Smooth muscle cell (in vitro differentiated cells): ENCODE results near the gene GAPVD1. TPM values are rescaled to one million over a fixed set of nuclear protein-coding genes. Genes with fewer than 3 reads are reported as not detected.

ENCODE experiments used
- DNase-seq: peaks from one replicate; lab custom pipeline; 2025; ENCODE audit not compliant: unreplicated experiment; lab: John Stamatoyannopoulos, UW
- H2AFZ ChIP-seq: fragments of 200-600 bp; sonication (generic); 2 replicates; pipeline ENCODE4 v1.6.0; 2016; ENCODE audit warnings: antibody characterized with exemption, low read depth, mild to moderate bottlenecking
- H3F3A ChIP-seq: fragments of 200-600 bp; sonication (generic); 2 replicates; pipeline ENCODE4 v1.6.0; 2017; ENCODE audit warnings: antibody characterized with exemption, low read depth
- H3K27ac ChIP-seq: fragments of 200-600 bp; sonication (generic); 2 replicates; pipeline ENCODE4 v1.5.1; 2016; ENCODE audit warnings: low read depth, mild to moderate bottlenecking
- H3K27me3 ChIP-seq: fragments of 200-600 bp; sonication (generic); 2 replicates; pipeline ENCODE4 v1.6.1; 2016; ENCODE audit warnings: low read depth, mild to moderate bottlenecking
- H3K36me3 ChIP-seq: fragments of 200-600 bp; sonication (generic); 2 replicates; pipeline ENCODE4 v1.5.1; 2016; ENCODE audit warnings: low read depth
- H3K4me1 ChIP-seq: fragments of 200-600 bp; sonication (generic); 2 replicates; pipeline ENCODE4 v1.5.1; 2016; ENCODE audit warnings: low read depth
- H3K4me2 ChIP-seq: fragments of 200-600 bp; sonication (generic); 2 replicates; pipeline ENCODE4 v1.6.0; 2016; ENCODE audit warnings: mild to moderate bottlenecking
- H3K4me3 ChIP-seq: fragments of 200-600 bp; sonication (generic); 2 replicates; pipeline ENCODE4 v1.5.1; 2016; ENCODE audit warnings: mild to moderate bottlenecking
- H3K79me2 ChIP-seq: fragments of 200-600 bp; sonication (generic); 2 replicates; pipeline ENCODE4 v1.6.0; 2016; ENCODE audit warnings: low read depth, mild to moderate bottlenecking
- H3K9ac ChIP-seq: fragments of 200-600 bp; sonication (generic); 2 replicates; pipeline ENCODE4 v1.6.0; 2016; ENCODE audit warnings: low read depth
- H3K9me3 ChIP-seq: fragments of 200-600 bp; sonication (generic); replicated peaks from 2 replicates; pipeline ENCODE4 v1.5.1; 2016; ENCODE audit warnings: low read depth
- H4K20me1 ChIP-seq: fragments of 200-600 bp; sonication (generic); 2 replicates; pipeline ENCODE4 v1.6.0; 2016; ENCODE audit warnings: low read depth
- WGBS: methylation state at CpG from one replicate; pipeline ENCODE4 v1.1.7; 2016; ENCODE audit warnings: low lambda C conversion rate; 5-methylcytosine and 5-hydroxymethylcytosine counted together
- polyA plus RNA-seq: library from polyadenylated mRNA; unstranded; fragments of >200 nt; fragmentation: Nextera tagmentation; extraction: Ambion mirVana; gene quantifications from 2 replicates; pipeline ENCODE4 v1.2.1, GENCODE V29; 2016
- total RNA-seq: library from RNA; depleted of rRNA; stranded (reverse); fragments of >200 nt; gene quantifications from 2 replicates; pipeline ENCODE4 v1.2.3, GENCODE V29; 2014
- TF ChIP-seq, protein P1 (sequence below): fragments of 200-600 bp; sonication (generic); IDR thresholded peaks from 2 replicates; pipeline ENCODE4 v1.5.1; 2017; ENCODE audit warnings: borderline replicate concordance, mild to moderate bottlenecking, antibody characterized with exemption; ENCODE audit not compliant: insufficient read depth, poor library complexity, severe bottlenecking

GAPVD1 gene
- total and polyA plus RNA-seq, 2 experiments from 2014 or later: 22.3 to 56.4 TPM

DNA sequence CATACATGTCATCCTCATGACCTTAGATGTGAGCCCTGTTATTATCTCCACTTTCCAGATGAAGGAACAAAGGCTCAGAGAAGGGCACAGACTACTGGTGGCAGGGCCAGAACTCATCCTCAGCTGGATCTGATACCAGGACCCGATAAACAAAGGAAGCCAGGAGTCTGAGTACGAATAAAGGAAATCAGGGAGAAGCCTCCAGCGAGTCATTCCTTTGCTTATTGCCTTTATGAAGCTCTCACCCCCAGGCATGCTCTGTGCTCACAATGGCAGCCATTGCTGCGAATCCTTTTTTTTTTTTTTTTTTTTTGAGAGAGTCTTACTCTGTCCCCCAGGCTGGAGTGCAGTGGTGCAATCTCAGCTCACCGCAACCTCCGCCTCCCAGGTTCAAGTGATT, 130.1 kb downstream of the GAPVD1 start:
- Histone ChIP-seq H3K4me3 (no peak overlapping the region), H3K79me2 (no peaks in the 10 kb centered on the region), H3K4me2 (no peak overlapping the region), H4K20me1 (no peaks in the 10 kb centered on the region), H3K27me3 (no peaks in the 10 kb centered on the region), H3K36me3 (no peaks in the 10 kb centered on the region), H2AFZ (no peak overlapping the region), H3K27ac (no peak overlapping the region), H3K4me1 (no peaks in the 10 kb centered on the region), H3K9me3 (no peaks in the 10 kb centered on the region), H3K9ac (no peak overlapping the region), H3F3A (no peaks in the 10 kb centered on the region)
- TF ChIP-seq, protein P1, sequence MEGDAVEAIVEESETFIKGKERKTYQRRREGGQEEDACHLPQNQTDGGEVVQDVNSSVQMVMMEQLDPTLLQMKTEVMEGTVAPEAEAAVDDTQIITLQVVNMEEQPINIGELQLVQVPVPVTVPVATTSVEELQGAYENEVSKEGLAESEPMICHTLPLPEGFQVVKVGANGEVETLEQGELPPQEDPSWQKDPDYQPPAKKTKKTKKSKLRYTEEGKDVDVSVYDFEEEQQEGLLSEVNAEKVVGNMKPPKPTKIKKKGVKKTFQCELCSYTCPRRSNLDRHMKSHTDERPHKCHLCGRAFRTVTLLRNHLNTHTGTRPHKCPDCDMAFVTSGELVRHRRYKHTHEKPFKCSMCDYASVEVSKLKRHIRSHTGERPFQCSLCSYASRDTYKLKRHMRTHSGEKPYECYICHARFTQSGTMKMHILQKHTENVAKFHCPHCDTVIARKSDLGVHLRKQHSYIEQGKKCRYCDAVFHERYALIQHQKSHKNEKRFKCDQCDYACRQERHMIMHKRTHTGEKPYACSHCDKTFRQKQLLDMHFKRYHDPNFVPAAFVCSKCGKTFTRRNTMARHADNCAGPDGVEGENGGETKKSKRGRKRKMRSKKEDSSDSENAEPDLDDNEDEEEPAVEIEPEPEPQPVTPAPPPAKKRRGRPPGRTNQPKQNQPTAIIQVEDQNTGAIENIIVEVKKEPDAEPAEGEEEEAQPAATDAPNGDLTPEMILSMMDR: no peak
- 83% methylated on average over 6 of the region's 6 CpGs for WGBS
- no peak for DNase-seq

DNA sequence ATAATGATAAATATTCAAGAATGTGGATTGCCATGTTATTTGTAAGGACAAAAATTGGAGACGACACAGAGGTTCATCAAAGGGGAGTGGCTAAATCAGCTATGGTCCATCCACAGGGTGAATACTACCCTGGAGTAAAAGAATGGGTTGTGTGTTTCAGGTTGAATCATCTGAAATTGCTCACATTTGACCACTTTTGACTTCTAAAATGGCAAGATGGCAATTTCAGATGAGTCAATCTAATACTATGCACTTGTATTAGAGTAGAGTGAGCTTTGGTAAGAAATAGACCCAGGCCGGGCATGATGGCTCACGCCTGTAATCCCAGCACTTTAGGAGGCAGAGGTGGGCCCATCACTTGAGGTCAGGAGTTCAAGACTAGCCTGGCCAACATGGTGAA, 131.8 kb downstream of the GAPVD1 start:
- Histone ChIP-seq H2AFZ (no peak overlapping the region), H3K4me1 (no peaks in the 10 kb centered on the region), H3F3A (no peaks in the 10 kb centered on the region), H3K4me3 (no peak overlapping the region), H3K79me2 (no peaks in the 10 kb centered on the region), H3K9me3 (no peaks in the 10 kb centered on the region), H4K20me1 (no peaks in the 10 kb centered on the region), H3K9ac (no peak overlapping the region), H3K27me3 (no peaks in the 10 kb centered on the region), H3K4me2 (no peak overlapping the region), H3K36me3 (no peaks in the 10 kb centered on the region), H3K27ac (no peak overlapping the region)
- TF ChIP-seq, protein P1: no peak
- WGBS: 91% methylated on average over 3 of the region's 3 CpGs
- no peak for DNase-seq

DNA sequence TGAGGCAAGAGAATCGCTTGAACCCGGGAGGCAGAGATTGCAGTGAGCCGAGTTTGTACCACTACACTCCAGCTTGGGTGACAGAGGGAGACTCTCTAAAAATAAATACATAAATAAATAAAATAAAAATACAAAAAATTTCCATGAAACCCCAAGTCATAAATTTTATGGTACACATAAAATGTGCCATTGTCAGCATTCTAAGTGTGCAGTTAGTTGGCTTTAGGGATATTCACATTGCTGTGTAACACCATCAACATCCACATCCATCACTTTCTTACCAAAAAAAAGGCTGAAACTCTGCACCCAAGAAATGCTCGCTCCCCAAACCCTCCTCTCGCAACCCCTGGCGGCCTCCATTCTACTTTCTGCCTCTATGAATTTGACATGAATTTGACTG, 135.2 kb downstream of the GAPVD1 start:
- 96% methylated on average over 6 of the region's 6 CpGs for WGBS
- no peak overlapping the region for H3K27ac ChIP-seq
- H3K27me3 ChIP-seq: no peaks in the 10 kb centered on the region
- TF ChIP-seq, protein P1: no peak
- no peaks in the 10 kb centered on the region for H3K4me1 ChIP-seq
- H3K9me3 ChIP-seq: no peaks in the 10 kb centered on the region
- H2AFZ ChIP-seq: no peak overlapping the region
- no peaks in the 10 kb centered on the region for H3K36me3 ChIP-seq
- no peak overlapping the region for H3K9ac ChIP-seq
- H3K4me3 ChIP-seq: no peak overlapping the region
- no peaks in the 10 kb centered on the region for H3F3A ChIP-seq
- DNase-seq: no peak
- H3K4me2 ChIP-seq: no peak overlapping the region
- H3K79me2 ChIP-seq: no peaks in the 10 kb centered on the region
- no peaks in the 10 kb centered on the region for H4K20me1 ChIP-seq

DNA sequence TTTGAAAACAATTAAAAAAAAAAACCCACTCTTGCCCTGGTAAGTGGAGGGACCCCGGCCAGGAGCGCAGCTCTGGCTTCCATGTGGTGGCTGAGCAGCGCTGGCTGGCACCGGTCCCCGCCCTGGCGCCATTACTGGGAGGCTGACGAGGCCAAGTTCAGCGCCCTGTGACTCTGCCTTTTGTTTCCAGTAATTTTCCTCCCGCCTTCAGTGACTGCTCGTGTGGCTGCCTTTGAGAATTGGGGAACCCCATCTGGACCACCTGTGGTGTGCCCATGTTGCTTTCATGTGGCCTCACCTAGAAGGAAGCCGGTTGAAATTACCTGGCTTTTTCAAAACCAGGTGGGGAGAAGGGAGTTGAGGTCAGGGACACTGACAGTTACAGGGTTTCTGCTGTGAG, 136.1 kb downstream of the GAPVD1 start:
- H3K4me1 ChIP-seq: no peaks in the 10 kb centered on the region

More for the DNA sequence above, 136.1 kb downstream of the GAPVD1 start:
- H3K4me3 ChIP-seq: no peak overlapping the region
- H3K4me2 ChIP-seq: no peak overlapping the region
- no peaks in the 10 kb centered on the region for H3K79me2 ChIP-seq
- H3K9me3 ChIP-seq: no peaks in the 10 kb centered on the region
- H3F3A ChIP-seq: no peaks in the 10 kb centered on the region
- no peaks in the 10 kb centered on the region for H3K27me3 ChIP-seq
- DNase-seq: no peak
- H4K20me1 ChIP-seq: no peaks in the 10 kb centered on the region
- no peak overlapping the region for H3K27ac ChIP-seq
- WGBS: 95% methylated on average over 11 of the region's 11 CpGs
- no peak overlapping the region for H2AFZ ChIP-seq
- TF ChIP-seq, protein P1: no peak
- H3K36me3 ChIP-seq: no peaks in the 10 kb centered on the region
- no peak overlapping the region for H3K9ac ChIP-seq
